GM19239 (cell line): ENCODE measurements around the gene CLASP1.
"Not testable (repeated sequence)": the region's sequence is repeated elsewhere in the genome, so short reads cannot be mapped to it uniquely, and the experiment has no call there.

Source experiments
- DNase-seq: peaks from one replicate; pipeline ENCODE4 v3.0.0; 2011; ENCODE audit warnings: low spot score; ENCODE audit not compliant: insufficient read length
- FAIRE-seq: peaks from 2 replicates; lab custom pipeline; 2011; peaks lifted over from hg19 to GRCh38; lab: Jason Lieb, UNC

The CLASP1 gene

GRCh38 chr2:121627525-121628050 lies 21.7 kb downstream of the CLASP1 start:
- FAIRE-seq (no peak), DNase-seq (no peak)

- FAIRE-seq, result no peak
- DNase-seq, result no peak
These were observed 22.3 kb downstream of the CLASP1 start for GRCh38 chr2:121626777-121627524.

- FAIRE-seq, result no peak
These were observed 23.3 kb downstream of the CLASP1 start for GRCh38 chr2:121625953-121626352.

GRCh38 chr2:121617042-121617599 lies 32.1 kb downstream of the CLASP1 start:
- DNase-seq, result no peak
- peak; percentile 73 for FAIRE-seq

More at GRCh38 chr2:121625953-121626352, 23.3 kb downstream of the CLASP1 start:
- no peak for DNase-seq

- FAIRE-seq (no peak), DNase-seq (no peak)
These were observed 35.5 kb downstream of the CLASP1 start for GRCh38 chr2:121613774-121614173.

- FAIRE-seq, result no peak
- DNase-seq, result no peak
These were observed 36.1 kb downstream of the CLASP1 start for GRCh38 chr2:121613152-121613551.

GRCh38 chr2:121611730-121612705 lies 37.2 kb downstream of the CLASP1 start:
- FAIRE-seq, result no peak
- DNase-seq, result no peak

GRCh38 chr2:121611048-121611649 lies 38.1 kb downstream of the CLASP1 start:
- not testable (repeated sequence) for FAIRE-seq, DNase-seq

GRCh38 chr2:121610487-121610874 lies 38.8 kb downstream of the CLASP1 start:
- not testable (repeated sequence) for FAIRE-seq, DNase-seq

- no peak for FAIRE-seq
These were observed 40.3 kb downstream of the CLASP1 start for GRCh38 chr2:121608967-121609366.

GRCh38 chr2:121608367-121608766 lies 40.9 kb downstream of the CLASP1 start:
- FAIRE-seq (no peak), DNase-seq (no peak)

More at GRCh38 chr2:121608967-121609366, 40.3 kb downstream of the CLASP1 start:
- no peak for DNase-seq

GRCh38 chr2:121605820-121606733 lies 43.2 kb downstream of the CLASP1 start:
- FAIRE-seq (no peak), DNase-seq (no peak)

GRCh38 chr2:121603185-121603584 lies 46.1 kb downstream of the CLASP1 start:
- peak; percentile 85 for FAIRE-seq
- DNase-seq, result no peak

GRCh38 chr2:121599963-121600651 lies 49.2 kb downstream of the CLASP1 start:
- no peak for DNase-seq

GRCh38 chr2:121598087-121598486 lies 51.2 kb downstream of the CLASP1 start:
- DNase-seq (no peak), FAIRE-seq (peak; percentile 84)

More at GRCh38 chr2:121599963-121600651, 49.2 kb downstream of the CLASP1 start:
- peak; percentile 76 for FAIRE-seq

GRCh38 chr2:121596221-121597080 lies 52.8 kb downstream of the CLASP1 start:
- DNase-seq (peak; percentile 28), FAIRE-seq (peak; percentile 95)
